C1 segment of cervical spinal cord (tissue), 14 donors: ENCODE measurements around the gene TCEANC.
A peak's percentile ranks its signal among the peaks of the same experiment; 100 is the strongest.
"Not testable (repeated sequence)": the region's sequence is repeated elsewhere in the genome, so short reads cannot be mapped to it uniquely, and the experiment has no call there.

ENCODE experiments used
- DNase-seq, 14 donors: peaks; one replicate each; lab custom pipeline; 2025; lab: John Stamatoyannopoulos, UW

TCEANC gene, protein sequence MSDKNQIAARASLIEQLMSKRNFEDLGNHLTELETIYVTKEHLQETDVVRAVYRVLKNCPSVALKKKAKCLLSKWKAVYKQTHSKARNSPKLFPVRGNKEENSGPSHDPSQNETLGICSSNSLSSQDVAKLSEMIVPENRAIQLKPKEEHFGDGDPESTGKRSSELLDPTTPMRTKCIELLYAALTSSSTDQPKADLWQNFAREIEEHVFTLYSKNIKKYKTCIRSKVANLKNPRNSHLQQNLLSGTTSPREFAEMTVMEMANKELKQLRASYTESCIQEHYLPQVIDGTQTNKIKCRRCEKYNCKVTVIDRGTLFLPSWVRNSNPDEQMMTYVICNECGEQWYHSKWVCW

DNA sequence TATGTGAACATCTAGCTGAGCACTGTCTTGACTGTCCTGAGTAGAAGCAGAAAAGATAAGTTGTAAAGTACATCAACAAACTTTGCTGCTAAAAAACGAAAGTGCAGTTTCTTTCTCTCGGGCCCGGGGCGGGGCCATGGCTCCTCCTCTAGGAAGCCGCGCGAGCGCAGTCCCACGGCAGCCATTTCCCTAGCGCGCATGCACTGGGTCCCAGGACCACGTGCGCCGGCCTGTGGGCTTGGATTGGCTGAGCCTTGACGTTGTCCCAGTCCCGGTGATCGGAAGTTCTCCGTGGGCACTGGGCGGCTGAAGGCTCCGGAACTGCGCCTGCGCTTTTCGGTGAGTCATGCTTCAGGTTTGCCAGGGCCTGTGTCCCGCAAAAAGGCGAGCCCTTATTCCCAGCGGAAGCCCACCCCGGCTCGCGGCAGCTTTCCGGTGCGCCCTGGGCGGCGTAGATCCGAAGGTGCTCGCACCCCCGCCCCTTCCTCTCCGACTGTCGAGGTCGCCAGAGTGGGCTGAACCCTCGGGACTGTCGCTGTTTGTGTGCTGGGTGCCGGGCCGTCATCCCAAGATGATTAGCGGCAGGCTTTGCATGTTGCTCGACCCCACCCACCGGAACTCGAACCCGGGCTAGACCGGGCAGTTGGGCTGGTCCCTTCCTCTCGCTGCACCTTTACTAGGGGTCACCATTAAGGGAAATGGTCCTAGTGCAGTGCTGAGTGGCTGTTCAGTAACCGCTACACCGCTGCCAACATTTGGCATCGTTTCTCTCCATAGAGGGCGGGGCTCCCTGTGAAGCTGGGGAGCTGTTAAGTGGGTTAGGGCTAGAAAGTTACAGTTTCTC, at the start of gene TCEANC:
Gene TCEANC (plus strand): TSS at position 292 of the 844 bp plus-strand sequence. CDS start 9,368 bp downstream, outside the sequence.
- DNase-seq: peak; percentile 61 to 97 (median 92)

DNA sequence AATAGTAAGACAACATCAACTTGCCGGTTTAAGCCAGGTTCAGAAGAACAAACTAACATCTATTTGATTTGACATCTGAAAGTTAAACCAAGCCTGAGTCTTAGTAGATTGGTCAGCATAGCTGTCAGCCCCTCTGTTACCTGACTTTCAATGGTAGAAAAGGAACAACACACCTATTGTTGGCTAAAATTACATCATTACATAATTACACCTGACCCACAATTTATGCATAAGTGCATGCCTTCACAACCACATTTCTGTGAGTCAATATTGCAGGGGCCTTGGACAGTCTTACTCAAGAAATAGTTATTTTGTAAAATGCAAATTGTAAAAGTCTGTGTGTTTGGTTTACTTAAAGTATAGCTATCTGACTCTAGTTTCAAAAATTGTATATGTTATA, 47.3 kb upstream of the TCEANC start:
- no peak for DNase-seq

DNA sequence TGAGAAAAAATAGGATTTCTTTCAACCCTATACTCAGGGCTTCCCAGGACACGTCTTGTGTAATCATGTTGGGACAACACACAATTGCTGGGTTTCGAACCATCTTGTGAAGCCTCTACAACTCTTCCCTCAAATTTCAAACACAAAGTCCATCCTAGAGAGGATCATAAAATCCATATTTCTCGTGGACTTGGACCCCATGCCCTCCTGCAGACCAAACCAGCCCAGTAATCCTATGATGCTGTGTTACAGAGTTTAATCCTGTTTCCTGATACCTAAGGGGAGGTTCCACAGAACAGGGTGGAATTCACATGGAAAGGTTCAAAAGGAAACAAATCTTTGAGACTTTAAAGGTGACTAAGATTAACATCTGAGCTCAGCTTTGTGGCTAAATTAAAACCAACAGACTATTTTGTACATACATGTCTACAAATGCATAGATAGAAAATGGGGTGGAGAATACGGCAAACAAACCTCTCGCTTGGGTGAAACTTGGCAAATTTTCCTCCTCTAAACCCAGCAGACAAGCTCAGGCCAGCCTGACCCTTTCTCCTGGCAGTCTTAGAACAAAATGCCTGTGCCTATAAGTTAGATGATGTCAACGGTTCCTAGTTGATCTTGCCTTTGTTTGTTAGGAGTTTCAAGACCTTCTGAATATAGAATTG, 45.5 kb upstream of the TCEANC start:
- no peak for DNase-seq

DNA sequence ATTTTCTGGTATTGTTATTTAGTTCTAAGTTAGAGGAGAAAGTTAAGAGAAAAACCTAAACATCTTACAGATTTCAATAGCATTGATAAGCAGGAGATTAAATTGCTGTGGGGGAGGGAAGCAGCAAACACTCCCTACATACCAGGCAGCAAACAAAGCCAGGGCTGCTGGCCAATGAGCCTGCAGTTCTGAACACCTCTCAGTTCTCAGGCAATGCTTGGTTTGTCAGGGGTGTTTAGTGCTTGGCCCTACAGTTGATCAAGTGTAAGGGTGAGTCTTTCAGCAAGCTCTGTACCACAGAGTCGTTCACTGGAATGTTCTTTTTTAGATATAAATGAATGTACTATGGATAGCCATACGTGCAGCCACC, 45.0 kb upstream of the TCEANC start:
- DNase-seq: no peak

DNA sequence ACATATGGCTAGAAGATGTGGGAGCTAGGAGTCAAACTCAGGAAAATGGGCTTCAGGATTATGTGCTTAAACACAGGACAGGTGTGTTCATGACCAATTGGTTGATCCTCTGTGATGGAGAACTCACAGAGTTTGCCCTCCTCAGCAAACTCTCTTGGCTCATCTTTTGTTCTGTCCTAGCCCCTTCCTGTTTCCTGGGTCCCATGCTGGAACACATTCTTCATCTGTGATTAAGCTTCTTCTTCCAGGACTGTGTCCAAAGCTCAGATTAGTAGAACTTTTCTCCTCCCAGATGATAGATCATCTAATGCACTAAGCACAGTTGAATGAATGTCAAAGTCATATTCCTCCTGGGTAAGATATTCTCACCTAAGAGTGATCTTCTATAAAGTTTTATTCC, 38.8 kb upstream of the TCEANC start:
- no peak for DNase-seq

DNA sequence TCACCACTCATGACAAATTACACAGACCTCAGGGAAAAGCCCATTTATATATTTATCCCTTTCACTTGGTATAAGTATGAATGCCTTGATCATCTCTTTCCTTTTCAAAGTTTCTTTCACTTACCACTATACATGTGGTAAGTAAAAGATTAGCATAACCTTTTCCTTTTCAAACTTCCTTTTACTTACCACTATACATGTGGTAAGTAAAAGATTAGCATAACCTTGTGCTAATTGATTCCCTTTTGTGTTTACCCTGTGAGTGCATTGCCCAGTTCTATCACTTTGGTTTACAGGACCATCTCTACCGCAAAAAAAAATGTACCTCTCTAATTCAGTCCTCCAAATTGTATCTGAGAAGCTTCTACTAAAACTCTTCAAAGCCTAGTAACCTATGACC, 32.7 kb upstream of the TCEANC start:
- DNase-seq: no peak

DNA sequence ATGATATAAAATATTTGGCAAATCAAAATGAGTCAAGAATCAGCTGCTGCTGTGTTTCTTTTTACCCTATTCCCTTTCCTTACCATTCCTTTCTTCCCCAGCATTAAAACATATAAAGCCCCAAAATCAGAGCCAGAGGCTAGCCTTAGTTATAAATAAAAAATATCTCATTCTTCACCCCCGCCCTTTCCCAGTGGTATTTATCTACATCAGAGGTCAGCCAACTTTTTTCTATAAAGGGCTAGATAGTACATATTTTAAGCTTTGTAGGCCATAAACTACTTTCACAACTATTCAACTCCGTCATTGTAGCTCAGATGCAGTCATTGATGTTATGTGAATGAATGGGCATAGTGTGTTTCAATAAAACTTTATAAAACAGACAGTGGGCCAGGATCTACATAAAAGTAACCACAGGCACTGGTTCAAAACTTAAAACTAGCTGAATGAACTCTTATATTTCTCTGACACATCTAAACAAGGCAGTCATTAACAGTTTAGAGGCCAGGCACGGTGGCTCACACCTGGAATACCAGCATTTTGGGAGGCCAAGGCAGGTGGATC, 30.5 kb upstream of the TCEANC start:
- no peak for DNase-seq

DNA sequence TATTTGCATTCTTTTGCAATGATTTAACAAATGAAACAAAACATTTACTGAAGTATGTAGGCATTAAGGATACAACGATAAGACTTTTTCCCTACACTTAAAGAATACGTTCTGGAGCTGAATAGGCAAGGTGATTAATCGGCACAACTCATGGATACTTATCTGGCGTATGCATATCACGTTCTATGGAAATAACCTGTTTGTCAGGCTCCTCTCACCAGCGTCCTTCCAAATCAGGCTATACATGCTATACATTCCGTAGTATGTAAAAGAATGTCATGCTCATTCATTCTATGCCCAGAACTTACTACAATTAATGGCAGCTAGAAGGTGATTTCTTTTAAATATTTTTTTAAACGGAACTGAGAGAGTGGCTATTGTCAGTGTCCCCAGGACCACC, 25.6 kb upstream of the TCEANC start:
- DNase-seq: no peak

DNA sequence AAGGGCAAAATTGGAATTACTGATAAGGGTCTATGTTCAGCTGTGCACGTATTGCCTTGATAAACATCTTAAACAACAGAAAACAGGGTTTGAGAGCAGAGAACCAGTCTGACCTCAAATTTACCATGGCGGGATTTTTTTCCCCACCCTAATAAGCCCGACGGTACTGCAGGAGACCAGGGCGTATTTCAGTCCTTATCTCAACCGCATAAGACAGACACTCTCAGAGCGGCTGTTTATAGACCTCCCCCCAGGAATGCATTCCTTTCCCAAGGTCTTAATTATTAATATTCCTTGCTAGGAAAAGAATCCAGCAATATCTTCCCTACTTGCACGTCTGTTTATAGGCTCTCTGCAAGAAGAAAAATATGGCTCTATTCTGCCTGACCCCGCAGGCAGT, 15.7 kb upstream of the TCEANC start:
- DNase-seq: not testable (repeated sequence)

DNA sequence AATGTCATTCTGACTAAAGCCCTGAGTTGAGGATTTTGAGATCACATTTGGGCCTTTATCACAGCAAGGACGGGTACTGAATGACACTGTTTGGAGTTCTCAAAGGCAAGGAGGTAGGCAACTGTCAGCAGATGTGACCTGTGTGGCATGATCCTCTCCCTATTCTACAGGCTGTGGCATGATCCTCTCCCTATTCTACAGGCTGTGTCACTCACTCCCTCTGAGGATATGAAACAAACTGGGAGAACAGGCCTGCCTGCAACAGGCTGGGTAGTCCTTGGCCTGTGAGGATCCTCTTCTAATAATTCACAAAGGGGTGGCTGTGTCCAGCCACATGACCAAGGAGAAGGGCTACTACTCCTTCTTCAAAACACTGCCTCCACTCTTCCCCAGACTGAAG, 14.9 kb upstream of the TCEANC start:
- DNase-seq: no peak

DNA sequence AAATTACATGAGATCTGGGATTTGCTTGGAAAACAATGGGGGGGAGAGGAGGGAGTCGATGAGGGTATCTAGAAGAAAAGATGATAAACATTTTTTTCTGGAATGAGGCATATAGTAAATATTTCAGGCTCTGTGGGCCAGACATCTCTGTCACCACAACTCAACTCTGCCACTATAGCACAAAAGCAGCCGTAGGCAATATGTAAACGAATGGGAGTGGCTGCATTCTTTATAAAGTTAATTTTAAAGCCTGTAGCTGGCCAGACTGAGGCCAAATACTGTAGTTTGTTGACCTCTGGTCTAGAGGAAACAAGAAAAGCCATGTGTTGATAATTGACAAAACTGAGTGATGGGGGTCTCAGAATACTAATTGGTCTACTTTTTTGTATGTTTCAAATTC, 14.1 kb upstream of the TCEANC start:
- no peak for DNase-seq

DNA sequence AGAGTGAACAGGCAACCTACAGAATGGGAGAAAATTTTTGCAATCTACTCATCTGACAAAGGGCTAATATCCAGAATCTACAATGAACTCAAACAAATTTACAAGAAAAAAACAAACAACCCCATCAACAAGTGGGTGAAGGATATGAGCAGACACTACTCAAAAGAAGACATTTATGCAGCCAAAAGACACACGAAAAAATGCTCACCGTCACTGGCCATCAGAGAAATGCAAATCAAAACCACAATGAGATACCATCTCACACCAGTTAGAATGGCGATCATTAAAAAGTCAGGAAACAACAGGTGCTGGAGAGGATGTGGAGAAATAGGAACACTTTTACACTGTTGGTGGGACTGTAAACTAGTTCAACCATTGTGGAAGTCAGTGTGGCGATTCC, 11.3 kb upstream of the TCEANC start:
- DNase-seq: not testable (repeated sequence)

DNA sequence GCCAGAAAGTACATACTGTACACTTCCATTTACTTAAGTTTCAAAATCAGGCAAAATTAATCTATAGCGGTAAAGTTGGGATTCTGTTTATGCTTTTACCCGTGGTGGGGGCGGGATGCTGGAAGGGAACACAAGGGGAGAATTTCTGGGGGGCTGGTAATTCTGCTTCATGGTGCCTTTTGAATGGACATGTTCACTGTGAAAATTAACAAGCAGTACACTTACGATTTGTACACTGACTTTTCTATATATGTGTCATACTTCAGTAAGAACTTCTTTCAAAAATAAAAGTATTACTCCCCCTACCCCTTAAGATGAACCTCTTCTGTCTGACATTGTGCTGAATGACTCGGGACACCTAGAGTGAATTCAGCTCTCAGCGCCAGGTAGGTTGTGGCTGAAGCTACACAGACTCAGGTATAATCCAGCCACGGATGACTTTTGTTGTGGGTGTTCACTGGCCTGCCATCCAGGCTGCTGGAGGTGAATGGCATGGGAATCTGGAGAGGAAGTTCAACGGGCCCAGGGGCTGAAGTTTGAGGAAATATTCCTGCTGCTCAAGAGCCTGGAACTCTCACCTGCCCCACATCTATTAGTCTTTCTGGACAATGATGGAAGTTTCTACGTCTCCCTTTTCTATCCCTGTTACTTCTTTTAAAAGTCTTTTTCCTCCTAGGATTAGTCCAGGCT, 7.3 kb upstream of the TCEANC start:
- no peak for DNase-seq

DNA sequence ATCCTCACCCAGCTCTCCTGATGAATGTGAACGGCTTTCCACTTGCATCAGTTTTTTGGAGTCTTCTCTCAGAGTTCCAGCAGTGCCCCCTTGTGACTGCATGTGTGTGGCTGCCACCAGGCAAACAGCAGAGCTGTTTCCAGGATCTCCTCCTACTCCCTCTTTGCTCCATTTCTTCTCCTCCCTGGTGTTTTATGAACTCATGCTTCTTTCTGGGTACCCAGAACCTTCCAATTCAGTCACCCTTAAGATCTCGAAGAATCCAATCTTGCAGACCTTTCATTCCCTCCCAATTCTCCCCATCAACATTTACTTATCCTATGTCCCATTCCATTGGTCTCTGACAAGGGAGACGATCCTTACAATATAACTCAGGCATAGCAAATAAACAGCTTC, 6.8 kb upstream of the TCEANC start:
- peak in 6 of 14 donors; percentile 0 to 17 (median 7) for DNase-seq

DNA sequence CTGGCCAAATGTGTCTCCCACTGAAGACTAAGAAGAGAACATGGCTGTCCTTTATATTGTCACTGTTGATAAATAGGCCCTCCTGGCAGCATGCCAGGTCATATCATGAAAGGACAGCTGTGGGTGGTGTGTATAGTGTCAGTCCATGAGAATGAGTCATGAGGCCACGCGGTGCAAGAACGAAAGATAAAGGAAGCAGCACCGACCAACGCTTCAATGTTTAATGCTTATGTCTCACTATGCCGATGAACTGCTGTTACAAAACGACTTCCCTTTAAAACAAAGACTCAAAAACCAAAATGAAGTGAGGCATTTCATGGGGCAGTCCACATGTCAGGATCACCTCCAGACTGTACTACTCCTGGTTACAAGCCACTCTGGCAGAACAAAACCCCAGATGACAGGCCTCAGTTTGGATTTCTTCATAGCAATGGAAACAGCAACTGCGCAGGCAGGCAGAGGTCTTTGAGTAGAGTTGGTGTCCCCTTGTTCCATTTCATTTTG, 5.2 kb upstream of the TCEANC start:
- peak in 1 of 14 donors; percentile 28 for DNase-seq

DNA sequence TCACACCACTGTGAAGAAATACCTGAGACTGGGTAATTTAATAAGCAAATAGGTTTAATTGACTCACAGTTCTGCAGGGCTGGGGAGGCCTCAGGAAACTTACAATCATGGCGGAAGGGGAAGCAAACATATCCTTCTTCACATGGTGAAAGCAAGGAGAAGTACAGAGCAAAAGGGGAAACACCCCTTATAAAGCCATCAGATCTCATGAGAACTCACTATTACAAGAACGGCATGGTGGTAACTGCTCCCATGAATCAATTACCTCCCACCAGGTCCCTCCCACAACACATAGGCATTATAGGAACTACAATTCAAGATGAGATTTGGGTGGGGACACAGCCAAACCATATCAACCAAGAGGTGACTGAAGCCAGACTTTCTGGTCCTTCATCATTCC, 4.6 kb upstream of the TCEANC start:
- not testable (repeated sequence) for DNase-seq

DNA sequence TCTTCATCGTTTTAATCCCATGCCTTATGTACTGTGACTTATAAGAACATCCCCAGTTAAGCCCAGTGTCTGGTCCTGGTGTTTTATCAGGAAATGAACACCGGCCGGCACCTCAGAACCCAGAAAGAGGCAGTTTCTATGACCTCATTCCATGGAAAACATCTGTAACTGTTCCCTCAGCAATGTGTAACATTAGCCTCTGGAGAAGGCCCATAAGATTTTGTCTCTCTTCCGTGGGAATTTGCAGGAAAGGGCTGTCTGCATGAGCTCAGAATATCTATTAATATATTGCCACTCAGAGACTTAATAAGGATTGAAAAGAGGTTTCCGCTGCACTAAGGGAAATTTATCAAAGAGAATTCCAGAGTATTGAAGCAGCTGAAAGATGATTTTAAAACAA, 3.1 kb upstream of the TCEANC start:
- no peak for DNase-seq

DNA sequence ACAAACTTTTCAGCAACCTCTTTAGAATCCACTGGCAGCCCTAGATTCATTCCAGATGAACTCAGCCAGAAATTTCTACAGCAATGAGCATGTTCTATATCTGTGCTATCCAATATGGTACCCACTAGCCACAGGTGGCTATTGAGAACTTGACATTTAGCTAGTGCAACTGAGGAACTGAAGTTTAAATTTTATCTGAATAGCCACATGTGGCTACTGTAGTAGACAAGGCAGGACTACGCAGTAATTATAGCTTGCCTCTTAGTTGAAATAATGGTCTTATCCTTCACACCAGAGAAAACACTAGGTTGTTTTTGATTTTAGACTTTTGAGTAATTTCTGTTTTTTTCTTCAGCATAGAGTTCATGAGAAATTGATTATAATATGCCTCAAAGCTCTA, 2.6 kb upstream of the TCEANC start:
- no peak for DNase-seq

DNA sequence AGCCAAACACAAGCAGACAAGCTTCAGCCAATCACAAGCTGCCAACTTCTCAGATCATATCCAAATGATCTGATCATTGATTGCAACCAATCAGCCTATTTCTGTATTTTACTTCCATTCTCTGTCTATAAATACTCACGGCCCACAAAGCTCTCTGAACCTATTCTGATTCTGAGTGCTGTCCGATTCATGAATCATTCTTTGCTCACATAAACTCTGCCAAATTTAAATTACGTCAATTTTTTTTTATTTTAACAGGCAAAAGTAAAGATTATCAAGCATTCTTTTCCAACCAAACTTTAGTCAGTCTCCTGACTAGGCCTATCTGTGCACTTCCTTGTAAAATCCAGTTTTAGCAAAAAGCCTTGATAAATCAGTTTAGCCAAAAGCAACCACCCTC, 1.8 kb upstream of the TCEANC start:
- DNase-seq: no peak

DNA sequence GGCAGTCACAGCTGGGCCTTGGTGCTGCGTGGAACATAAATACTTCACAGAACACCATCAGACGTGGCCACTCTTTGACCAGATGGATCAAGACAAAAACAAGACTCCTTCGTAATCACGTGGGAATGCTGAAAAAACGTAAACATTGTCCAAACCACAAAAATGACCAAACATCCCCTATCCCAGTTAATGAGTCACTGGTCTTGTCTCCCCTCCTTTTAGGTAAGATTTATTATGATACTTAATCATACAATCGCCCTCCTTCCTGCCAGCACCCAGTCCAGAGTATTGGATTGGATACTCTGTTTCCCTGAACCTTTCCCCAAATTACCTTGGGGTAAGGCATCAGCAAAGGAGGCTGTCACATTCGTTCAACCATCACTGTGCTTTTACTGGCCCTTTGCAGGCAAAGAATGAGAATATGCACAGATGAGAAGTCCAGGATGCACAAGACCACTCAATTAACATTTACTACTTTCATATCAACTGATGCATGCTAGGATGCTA, 601 bp upstream of the TCEANC start:
- DNase-seq: no peak

DNA sequence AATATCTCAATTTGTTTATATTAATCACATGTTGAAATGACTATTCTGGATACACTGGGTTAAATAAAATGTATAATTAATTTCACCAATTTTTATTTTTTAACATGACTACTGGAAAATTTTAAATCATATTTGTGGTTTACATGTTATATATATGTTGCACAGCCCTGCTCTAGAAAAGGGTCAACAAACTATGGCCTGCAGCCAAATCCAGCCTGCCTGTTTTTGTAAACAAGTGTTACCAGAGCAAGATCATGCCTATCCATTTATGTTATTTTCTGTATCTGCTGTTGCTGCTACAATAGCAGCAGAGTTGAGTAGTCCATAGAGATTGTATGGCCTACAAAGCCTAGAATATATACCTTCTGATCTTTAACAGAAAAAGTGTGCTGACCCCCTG, 1.2 kb downstream of the TCEANC start:
- DNase-seq: no peak
